ENCODE measurements around the gene IMMP2L.

IMMP2L gene

DNA sequence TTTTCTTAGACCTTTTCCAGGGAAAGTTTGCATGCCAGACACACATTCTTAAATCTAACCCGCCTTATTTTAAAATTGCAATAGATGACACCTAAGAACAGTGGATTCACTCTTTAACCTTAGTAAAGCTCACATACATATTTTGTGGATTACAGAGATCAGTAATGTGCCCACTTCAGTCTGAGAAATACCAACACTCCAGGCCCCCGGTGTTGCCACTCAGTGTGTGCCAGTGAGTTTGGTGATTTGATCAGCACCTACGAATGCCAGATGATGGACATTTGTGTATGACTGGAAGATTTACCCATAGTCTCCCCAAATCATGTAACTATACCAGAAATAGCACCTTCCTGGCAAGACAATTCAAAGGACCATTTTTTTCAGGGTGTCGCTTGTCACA is 468.8 kb downstream of the IMMP2L start:
- Histone ChIP-seq H3K4me3 (replicated peaks; ENCODE audit: low read depth, low read length) (no peak overlapping the region), H3K36me3 (ENCODE audit: control insufficient read depth, insufficient read depth, low read length) (no peaks in the 10 kb centered on the region), H3K27me3 (replicated peaks; ENCODE audit: control insufficient read depth, insufficient read depth, low read length) (no peaks in the 10 kb centered on the region)
- no peak for DNase-seq (ENCODE audit: extremely low read depth, insufficient read length)
- TF ChIP-seq, protein P1, sequence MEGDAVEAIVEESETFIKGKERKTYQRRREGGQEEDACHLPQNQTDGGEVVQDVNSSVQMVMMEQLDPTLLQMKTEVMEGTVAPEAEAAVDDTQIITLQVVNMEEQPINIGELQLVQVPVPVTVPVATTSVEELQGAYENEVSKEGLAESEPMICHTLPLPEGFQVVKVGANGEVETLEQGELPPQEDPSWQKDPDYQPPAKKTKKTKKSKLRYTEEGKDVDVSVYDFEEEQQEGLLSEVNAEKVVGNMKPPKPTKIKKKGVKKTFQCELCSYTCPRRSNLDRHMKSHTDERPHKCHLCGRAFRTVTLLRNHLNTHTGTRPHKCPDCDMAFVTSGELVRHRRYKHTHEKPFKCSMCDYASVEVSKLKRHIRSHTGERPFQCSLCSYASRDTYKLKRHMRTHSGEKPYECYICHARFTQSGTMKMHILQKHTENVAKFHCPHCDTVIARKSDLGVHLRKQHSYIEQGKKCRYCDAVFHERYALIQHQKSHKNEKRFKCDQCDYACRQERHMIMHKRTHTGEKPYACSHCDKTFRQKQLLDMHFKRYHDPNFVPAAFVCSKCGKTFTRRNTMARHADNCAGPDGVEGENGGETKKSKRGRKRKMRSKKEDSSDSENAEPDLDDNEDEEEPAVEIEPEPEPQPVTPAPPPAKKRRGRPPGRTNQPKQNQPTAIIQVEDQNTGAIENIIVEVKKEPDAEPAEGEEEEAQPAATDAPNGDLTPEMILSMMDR (IDR thresholded peaks at IDR 0.05; ENCODE audit: insufficient read depth, low read length, poor library complexity, severe bottlenecking) = no peak

GRCh38 chr7:111092406-111093236 is 469.7 kb downstream of the IMMP2L start:
- H3K27me3 ChIP-seq (replicated peaks; ENCODE audit: control insufficient read depth, insufficient read depth, low read length) = no peaks in the 10 kb centered on the region
- TF ChIP-seq, protein P1 (IDR thresholded peaks at IDR 0.05; ENCODE audit: insufficient read depth, low read length, poor library complexity, severe bottlenecking) = no peak
- no peak overlapping the region for H3K4me3 ChIP-seq (replicated peaks; ENCODE audit: low read depth, low read length)
- H3K36me3 ChIP-seq (ENCODE audit: control insufficient read depth, insufficient read depth, low read length) = no peaks in the 10 kb centered on the region
- no peak for DNase-seq (ENCODE audit: extremely low read depth, insufficient read length)

GRCh38 chr7:111091593-111092358 is 470.5 kb downstream of the IMMP2L start:
- TF ChIP-seq, protein P1 (IDR thresholded peaks at IDR 0.05; ENCODE audit: insufficient read depth, low read length, poor library complexity, severe bottlenecking) = no peak
- H3K4me3 ChIP-seq (replicated peaks; ENCODE audit: low read depth, low read length) = no peak overlapping the region
- no peaks in the 10 kb centered on the region for H3K36me3 ChIP-seq (ENCODE audit: control insufficient read depth, insufficient read depth, low read length)
- no peaks in the 10 kb centered on the region for H3K27me3 ChIP-seq (replicated peaks; ENCODE audit: control insufficient read depth, insufficient read depth, low read length)
- no peak for DNase-seq (ENCODE audit: extremely low read depth, insufficient read length)

- TF ChIP-seq, protein P1 (IDR thresholded peaks at IDR 0.05; ENCODE audit: insufficient read depth, low read length, poor library complexity, severe bottlenecking) = no peak
- DNase-seq (ENCODE audit: extremely low read depth, insufficient read length) = no peak
- no peaks in the 10 kb centered on the region for H3K36me3 ChIP-seq (ENCODE audit: control insufficient read depth, insufficient read depth, low read length)
These were observed 471.4 kb downstream of the IMMP2L start, which contains the start of gene LRRN3 for GRCh38 chr7:111090846-111091245. Gene LRRN3, plus strand, starts transcription at chr7:111091127. Its CDS starts 31,646 bp downstream, at chr7:111122773.

DNA sequence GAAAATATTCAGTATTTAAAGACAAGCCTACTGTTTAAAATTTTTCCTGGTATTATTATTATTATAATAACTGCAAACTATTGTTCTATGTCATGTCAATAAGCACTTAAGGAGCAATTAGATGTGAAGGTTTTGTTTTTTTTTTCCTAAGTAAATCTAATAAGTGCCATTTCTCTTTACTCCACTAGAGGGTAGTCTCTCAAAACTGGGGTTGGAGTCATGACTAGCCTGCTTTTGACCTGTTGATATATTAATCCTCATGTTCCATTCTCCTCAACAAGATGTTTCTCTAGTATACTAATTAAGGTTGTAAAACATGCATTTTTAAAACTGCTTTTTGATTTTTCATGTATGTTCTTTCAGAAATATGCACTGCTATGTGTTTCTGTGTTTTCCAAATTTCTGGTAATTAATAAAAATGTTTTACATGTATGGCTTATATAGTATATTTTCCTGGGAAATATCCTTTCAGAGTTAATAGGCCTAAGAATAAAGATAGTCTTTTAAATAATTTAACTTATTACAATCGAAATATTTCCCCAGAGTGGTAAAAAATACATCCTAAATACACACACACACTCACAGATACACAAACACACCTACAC is 472.4 kb downstream of the IMMP2L start:
- no peak overlapping the region for H3K4me3 ChIP-seq (replicated peaks; ENCODE audit: low read depth, low read length)
- no peaks in the 10 kb centered on the region for H3K36me3 ChIP-seq (ENCODE audit: control insufficient read depth, insufficient read depth, low read length)
- TF ChIP-seq, protein P1 (IDR thresholded peaks at IDR 0.05; ENCODE audit: insufficient read depth, low read length, poor library complexity, severe bottlenecking) = peak; percentile 73
- DNase-seq (ENCODE audit: extremely low read depth, insufficient read length) = no peak
- no peaks in the 10 kb centered on the region for H3K27me3 ChIP-seq (replicated peaks; ENCODE audit: control insufficient read depth, insufficient read depth, low read length)

More at GRCh38 chr7:111090846-111091245, 471.4 kb downstream of the IMMP2L start, which contains the start of gene LRRN3:
- no peak within 1 kb of the TSS for H3K4me3 ChIP-seq (replicated peaks; ENCODE audit: low read depth, low read length)
- no peaks in the 10 kb centered on the region for H3K27me3 ChIP-seq (replicated peaks; ENCODE audit: control insufficient read depth, insufficient read depth, low read length)

Measured in GM06990 (cell line).